K562 (cell line): ENCODE data around the gene PEX6.

Experiments
- ADNP ChIP-seq: fragments of 200-800 bp; sonication (Bioruptor generic); IDR thresholded peaks from 2 replicates; pipeline ENCODE4 v1.6.1; 2016; ENCODE audit warnings: missing genetic modification characterization, missing compliant biosample characterization
- ATF7 ChIP-seq: fragments of 450-650 bp; IDR thresholded peaks from 2 replicates; pipeline ENCODE4 v1.7.1; 2014; ENCODE audit warnings: mild to moderate bottlenecking, moderate library complexity
- CBX5 ChIP-seq: IDR thresholded peaks from 2 replicates; pipeline ENCODE4 v1.6.1; 2014; ENCODE audit warnings: low read depth, borderline replicate concordance
- CTCF ChIP-seq, 3 experiments: IDR thresholded peaks in 2 of 3; conservative IDR thresholded peaks in 1 of 3; 2 replicates each; pipeline ENCODE4 v1.5.1; 2011 to 2012; ENCODE audit warnings: low read length in 3 of 3, mild to moderate bottlenecking in 3 of 3, control low read depth in 2 of 3, improper control_type of control experiment in 1 of 3, inconsistent platforms in 1 of 3, low read depth in 1 of 3, mixed read lengths in 1 of 3, moderate library complexity in 1 of 3; ENCODE audit not compliant: insufficient read depth in 2 of 3
- FIP1L1 ChIP-seq: fragments of 200-400 bp; formaldehyde crosslinking; IDR thresholded peaks from 2 replicates; pipeline ENCODE4 v1.6.1; 2018; ENCODE audit warnings: mild to moderate bottlenecking, low read depth, low read length; ENCODE audit not compliant: poor library complexity, severe bottlenecking
- KLF10 ChIP-seq: fragments of 250-450 bp; sonication (Bioruptor Pico); IDR thresholded peaks from 2 replicates; pipeline ENCODE4 v1.6.1; 2021; ENCODE audit warnings: matching md5 sums
- POLR2A ChIP-seq: fragments of 450-650 bp; conservative IDR thresholded peaks from 2 replicates; pipeline ENCODE4 v1.6.1; 2016
- POLR2AphosphoS5 ChIP-seq: IDR thresholded peaks from 2 replicates; pipeline ENCODE4 v1.6.1; 2011; ENCODE audit warnings: mild to moderate bottlenecking, low read depth, low read length, moderate library complexity; ENCODE audit not compliant: control insufficient read depth, insufficient read depth
- ZBTB8A ChIP-seq: fragments of 450-650 bp; IDR thresholded peaks from 2 replicates; pipeline ENCODE4 v1.6.1; 2018; ENCODE audit warnings: mild to moderate bottlenecking, moderate library complexity; ENCODE audit not compliant: partially characterized antibody
- ZNF507 ChIP-seq: conservative IDR thresholded peaks from 2 replicates; pipeline ENCODE4 v1.6.1; 2017; ENCODE audit warnings: missing genetic modification characterization, missing compliant biosample characterization
- ZNF785 ChIP-seq: fragments of 250-450 bp; sonication (Bioruptor Pico); IDR thresholded peaks from 2 replicates; pipeline ENCODE4 v1.4.0; 2020; ENCODE audit warnings: mild to moderate bottlenecking

DNA sequence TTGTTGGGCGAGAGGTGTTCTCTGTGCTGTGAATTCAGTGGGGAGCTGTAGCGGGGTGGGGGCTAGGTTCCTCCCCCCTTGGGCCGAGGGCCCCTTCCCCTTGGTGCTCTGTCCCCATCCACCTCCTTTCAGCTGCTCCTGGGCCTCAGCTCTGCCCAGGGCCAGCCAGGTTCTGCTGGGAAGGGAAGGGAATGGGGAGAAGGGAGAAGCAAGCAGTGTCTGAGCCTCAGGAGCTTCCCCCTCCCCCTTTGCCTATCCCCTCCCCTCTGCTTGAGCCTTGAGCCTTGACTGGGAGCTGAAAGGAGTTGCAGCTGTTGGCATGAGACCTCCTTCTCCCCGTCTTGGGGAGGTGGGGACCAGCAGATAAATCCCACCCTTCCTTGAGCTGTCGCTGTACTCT is 41.9 kb upstream of the PEX6 start:
- TF ChIP-seq CTCF (IDR thresholded peaks at IDR 0.05 in 2 of 3, conservative IDR thresholded peaks at IDR 0.05 in 1 of 3; ENCODE audit: insufficient read depth in 2 of 3, low read depth in 1 of 3, low read length in 3 of 3): no peak
- TF ChIP-seq ZBTB8A: no peak
- no peak for TF ChIP-seq POLR2AphosphoS5
- TF ChIP-seq CBX5: no peak
- no peak for TF ChIP-seq ATF7
- no peak for TF ChIP-seq FIP1L1
- no peak for TF ChIP-seq ADNP (tag)
- no peak for TF ChIP-seq ZNF785
- TF ChIP-seq ZNF507 (tag): no peak
- TF ChIP-seq KLF10 (CRISPR knock-in tag): no peak
- no peak for TF ChIP-seq POLR2A
